B cell (primary cell): ENCODE data around the gene NOTCH1. TPM values are rescaled to one million over a fixed set of nuclear protein-coding genes. Genes with fewer than 3 reads are reported as not detected.

Experiments
- ATAC-seq: fragments of 200-7000 bp; cut with Tn5 transposase; one replicate; pipeline ENCODE4 v1.10.0; 2021; ENCODE audit warnings: low read depth, mild to moderate bottlenecking, moderate number of reproducible peaks, moderate library complexity
- CTCF ChIA-PET: fragments of 350-600 bp; sonication (Branson Sonifier 250); formaldehyde crosslinking; loops from one replicate; lab custom pipeline; 2021; ENCODE audit warnings: antibody characterized with exemption, inconsistent platforms; lab: Charles Lee
- POLR2A ChIA-PET: fragments of 350-600 bp; sonication (Branson Sonifier 250); formaldehyde crosslinking; loops from one replicate; lab custom pipeline; 2021; ENCODE audit warnings: antibody characterized with exemption; lab: Charles Lee
- DNase-seq: peaks from one replicate; pipeline ENCODE4 v3.0.0; 2013
- H2AFZ ChIP-seq: 2 replicates; pipeline ENCODE4 v1.6.1; 2012; ENCODE audit warnings: mild to moderate bottlenecking, low read depth, low read length; ENCODE audit not compliant: insufficient read depth, poor library complexity, severe bottlenecking
- H3K27ac ChIP-seq, 2 donors: 1 replicate in 1 of 2; 2 replicates in 1 of 2; pipeline ENCODE4 v1.5.1; 2012 to 2013; ENCODE audit warnings: low read length in 2 of 2, mild to moderate bottlenecking in 2 of 2, moderate library complexity in 1 of 2
- H3K27me3 ChIP-seq, 4 experiments: fragments of 200-600 bp in 1 of 4; sonication (generic) in 1 of 4; replicated peaks in 1 of 4; 1 replicate in 2 of 4; 2 replicates in 2 of 4; pipeline versions ENCODE4 v1.6.1 to v1.7.0; 2013 to 2016; ENCODE audit warnings: low read length in 3 of 4, mild to moderate bottlenecking in 2 of 4, mixed read lengths in 1 of 4, moderate library complexity in 1 of 4; ENCODE audit not compliant: insufficient read depth in 4 of 4, control insufficient read depth in 3 of 4; ENCODE audit errors: control extremely low read depth in 1 of 4
- H3K36me3 ChIP-seq, 2 experiments: replicated peaks in 1 of 2; 1 replicate in 1 of 2; 2 replicates in 1 of 2; pipeline versions ENCODE4 v1.6.1 to v1.7.1; 2013; ENCODE audit warnings: low read length in 1 of 2; ENCODE audit not compliant: insufficient read depth in 2 of 2, control insufficient read depth in 1 of 2; ENCODE audit errors: control extremely low read depth in 1 of 2, extremely low read depth in 1 of 2
- H3K4me1 ChIP-seq, 2 donors: fragments of 200-600 bp in 1 of 2; sonication (generic) in 1 of 2; 1 replicate in 1 of 2; 2 replicates in 1 of 2; pipeline versions ENCODE4 v1.5.1 to v1.6.1; 2013 to 2017; ENCODE audit warnings: low read length in 2 of 2; ENCODE audit not compliant: control insufficient read depth in 2 of 2, insufficient read depth in 2 of 2
- H3K4me2 ChIP-seq: replicated peaks from 2 replicates; pipeline ENCODE3; 2012; ENCODE audit warnings: mild to moderate bottlenecking, low read depth, low read length; ENCODE audit not compliant: poor library complexity, severe bottlenecking
- H3K4me3 ChIP-seq, 5 experiments: fragments of 200-600 bp in 1 of 5; sonication (generic) in 1 of 5; 1 replicate in 3 of 5; 2 replicates in 2 of 5; pipeline versions ENCODE4 v1.5.1 to v1.7.0; 2011 to 2016; ENCODE audit warnings: low read length in 4 of 5, mild to moderate bottlenecking in 4 of 5, low read depth in 2 of 5, control low read depth in 1 of 5, moderate library complexity in 1 of 5; ENCODE audit not compliant: insufficient read depth in 1 of 5; ENCODE audit errors: control extremely low read depth in 1 of 5, extremely low read depth in 1 of 5
- H3K79me2 ChIP-seq: fragments of 200-600 bp; sonication (generic); one replicate; pipeline ENCODE4 v1.6.0; 2016; ENCODE audit warnings: low read length; ENCODE audit not compliant: control insufficient read depth, insufficient read depth
- H3K9ac ChIP-seq: fragments of 200-600 bp; sonication (generic); 2 replicates; pipeline ENCODE4 v1.6.1; 2017; ENCODE audit warnings: mild to moderate bottlenecking, low read length, moderate library complexity
- H3K9me3 ChIP-seq, 3 donors: one replicate each; pipeline versions ENCODE4 v1.6.1 to v1.7.1; 2013; ENCODE audit warnings: low read length in 2 of 3; ENCODE audit not compliant: control insufficient read depth in 2 of 3, insufficient read depth in 1 of 3; ENCODE audit errors: control extremely low read depth in 1 of 3
- H4K20me1 ChIP-seq: 2 replicates; pipeline ENCODE4 v1.6.0; 2012; ENCODE audit warnings: mild to moderate bottlenecking, low read length; ENCODE audit not compliant: insufficient read depth, control insufficient read depth, poor library complexity, severe bottlenecking
- H3K27ac Mint-ChIP-seq: one replicate; pipeline ENCODE4 v1.8.0; 2021; ENCODE audit warnings: mixed read lengths
- H3K27me3 Mint-ChIP-seq: one replicate; pipeline ENCODE4 v1.8.0; 2021; ENCODE audit warnings: mixed read lengths
- H3K4me1 Mint-ChIP-seq: one replicate; pipeline ENCODE4 v1.8.0; 2021; ENCODE audit warnings: mixed read lengths
- H3K4me3 Mint-ChIP-seq: one replicate; pipeline ENCODE4 v1.8.0; 2021; ENCODE audit warnings: mixed read lengths
- H3K9me3 Mint-ChIP-seq: one replicate; pipeline ENCODE4 v1.8.0; 2022; ENCODE audit warnings: mixed read lengths; ENCODE audit not compliant: insufficient read depth
- EZH2 ChIP-seq: IDR thresholded peaks from 2 replicates; pipeline ENCODE4 v1.6.1; 2012; ENCODE audit warnings: borderline replicate concordance, low read depth, mild to moderate bottlenecking, moderate library complexity, low read length; ENCODE audit not compliant: insufficient read depth, poor library complexity, severe bottlenecking
- WGBS: methylation state at CpG from one replicate; pipeline ENCODE4 v1.1.5; 2013; ENCODE audit warnings: missing lambda C conversion rate; ENCODE audit not compliant: insufficient coverage; 5-methylcytosine and 5-hydroxymethylcytosine counted together
- intact Hi-C: fragments of 100-400 bp; cut with micrococcal nuclease; formaldehyde crosslinking; loops from one replicate; pipeline ENCODE4 v1.10.0; 2022
- polyA plus RNA-seq: library from polyadenylated mRNA; depleted of rRNA; stranded (reverse); fragments of >200 nt; gene quantifications from 2 replicates; pipeline ENCODE4 v1.2.3, GENCODE V29; 2012
- total RNA-seq, 2 donors: library from RNA; stranded (reverse); fragments of 120-200 nt in 1 of 2; gene quantifications; 1 replicate in 1 of 2; 2 replicates in 1 of 2; pipeline versions ENCODE4 v1.2.3 to v1.2.4, GENCODE V29; 2013 to 2022
- TF ChIP-seq, protein P1 (sequence below): fragments of 200-600 bp; IDR thresholded peaks from one replicate; pipeline ENCODE4 v1.8.0; 2022; ENCODE audit warnings: antibody characterized with exemption, mild to moderate bottlenecking

NOTCH1 gene
- total and polyA plus RNA-seq, 2 donors (not counting 1 experiment from before 2014, with no cell fraction given) = 16.6 to 38.5 TPM

GRCh38 chr9:136527131-136527530 lies 18.7 kb downstream of the NOTCH1 start:
- Histone ChIP-seq H3K9me3 (peaks cover 0 to 2% (median 0%) of the 10 kb centered on the region in 3 donors), H3K4me3 (no peak overlapping the region), H3K36me3 (peaks cover 0 to 8% of the 10 kb centered on the region in 2 experiments), H4K20me1 (peaks cover 100% of the 10 kb centered on the region), H3K27me3 (no peaks in the 10 kb centered on the region), H3K4me2 (no peak overlapping the region), H3K79me2 (peaks cover 61% of the 10 kb centered on the region), H3K9ac (no peak overlapping the region), H2AFZ (no peak overlapping the region), H3K4me1 (peaks cover 37 to 39% of the 10 kb centered on the region in 2 donors), H3K27ac (no peak overlapping the region)
- TF ChIP-seq EZH2 = no peak
- TF ChIP-seq, protein P1, sequence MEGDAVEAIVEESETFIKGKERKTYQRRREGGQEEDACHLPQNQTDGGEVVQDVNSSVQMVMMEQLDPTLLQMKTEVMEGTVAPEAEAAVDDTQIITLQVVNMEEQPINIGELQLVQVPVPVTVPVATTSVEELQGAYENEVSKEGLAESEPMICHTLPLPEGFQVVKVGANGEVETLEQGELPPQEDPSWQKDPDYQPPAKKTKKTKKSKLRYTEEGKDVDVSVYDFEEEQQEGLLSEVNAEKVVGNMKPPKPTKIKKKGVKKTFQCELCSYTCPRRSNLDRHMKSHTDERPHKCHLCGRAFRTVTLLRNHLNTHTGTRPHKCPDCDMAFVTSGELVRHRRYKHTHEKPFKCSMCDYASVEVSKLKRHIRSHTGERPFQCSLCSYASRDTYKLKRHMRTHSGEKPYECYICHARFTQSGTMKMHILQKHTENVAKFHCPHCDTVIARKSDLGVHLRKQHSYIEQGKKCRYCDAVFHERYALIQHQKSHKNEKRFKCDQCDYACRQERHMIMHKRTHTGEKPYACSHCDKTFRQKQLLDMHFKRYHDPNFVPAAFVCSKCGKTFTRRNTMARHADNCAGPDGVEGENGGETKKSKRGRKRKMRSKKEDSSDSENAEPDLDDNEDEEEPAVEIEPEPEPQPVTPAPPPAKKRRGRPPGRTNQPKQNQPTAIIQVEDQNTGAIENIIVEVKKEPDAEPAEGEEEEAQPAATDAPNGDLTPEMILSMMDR = no peak
- intact Hi-C loops = no loop called here
- peaks cover 25% of the 10 kb centered on the region for H3K4me1 Mint-ChIP-seq
- ChIA-PET CTCF (interaction anchor here (0.7 kb wide), 1 partner anchor 29 kb away, joined by 5 read pairs; no protein-coding TSS in a partner anchor), POLR2A (interaction anchor here (0.6 kb wide), 1 partner anchor 1593 kb away, joined by 4 read pairs; no protein-coding TSS in a partner anchor)
- no peak for ATAC-seq
- no peaks in the 10 kb centered on the region for H3K9me3 Mint-ChIP-seq
- no peaks in the 10 kb centered on the region for H3K27me3 Mint-ChIP-seq
- no peak overlapping the region for H3K27ac Mint-ChIP-seq
- H3K4me3 Mint-ChIP-seq = no peak overlapping the region
- WGBS = 94% methylated on average over 20 of the region's 20 CpGs
- DNase-seq = no peak

DNA sequence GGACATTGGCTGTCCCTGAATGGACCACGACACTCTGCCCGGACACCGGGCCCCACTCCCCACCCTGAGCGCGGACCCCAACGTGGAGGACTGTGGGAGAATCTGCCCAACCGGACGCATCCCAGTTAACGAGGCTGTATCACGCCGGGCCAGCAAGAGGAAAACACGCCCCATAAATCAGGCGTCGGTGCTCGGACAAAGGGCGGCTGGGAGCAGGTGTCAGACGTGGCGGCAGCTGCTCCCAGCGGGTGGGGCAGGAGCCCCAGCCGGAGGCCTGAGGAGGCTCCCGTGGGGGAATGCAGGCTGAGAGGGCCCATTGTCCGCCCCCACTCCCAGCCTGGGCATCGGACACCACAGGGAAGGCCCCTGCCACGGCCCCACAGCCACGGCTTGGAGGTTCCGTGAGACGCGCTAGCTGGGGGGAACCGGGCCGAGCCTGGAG lies 19.2 kb downstream of the NOTCH1 start:
- ATAC-seq (no peak), DNase-seq (no peak)
- WGBS = 94% methylated on average over 28 of the region's 30 CpGs
- Mint-ChIP-seq H3K27ac (no peak overlapping the region), H3K27me3 (no peaks in the 10 kb centered on the region), H3K4me3 (no peak overlapping the region), H3K9me3 (no peaks in the 10 kb centered on the region), H3K4me1 (peaks cover 22% of the 10 kb centered on the region)
- Histone ChIP-seq H2AFZ (no peak overlapping the region), H3K4me2 (no peak overlapping the region), H4K20me1 (peaks cover 100% of the 10 kb centered on the region), H3K4me1 (peaks cover 32 to 34% of the 10 kb centered on the region in 2 donors), H3K36me3 (peaks cover 0 to 8% of the 10 kb centered on the region in 2 experiments), H3K79me2 (peaks cover 56% of the 10 kb centered on the region), H3K4me3 (no peak overlapping the region), H3K9me3 (peaks cover 0 to 2% (median 0%) of the 10 kb centered on the region in 3 donors), H3K27me3 (no peaks in the 10 kb centered on the region), H3K27ac (no peak overlapping the region), H3K9ac (no peak overlapping the region)
- POLR2A ChIA-PET = interaction anchor here (0.6 kb wide), 1 partner anchor 1593 kb away, joined by 4 read pairs; no protein-coding TSS in a partner anchor
- TF ChIP-seq EZH2 = no peak
- TF ChIP-seq, protein P1 = no peak
- CTCF ChIA-PET = no interaction called here
- intact Hi-C loops = no loop called here
